Natural killer cell treated with Interleukin-12 subunit alpha and Interleukin-12 subunit beta and Interleukin-15 and Interleukin-18, amount 100 ng/mL, for 72 hours (primary cell): ENCODE results near the gene CDHR3. TPM values are rescaled to one million over a fixed set of nuclear protein-coding genes. Genes with fewer than 3 reads are reported as not detected.

ENCODE experiments used
- ATAC-seq, 2 donors: fragments of 150-1000 bp; cut with Tn5 transposase in 1 of 2; sonication (Bioruptor Pico), chemical (Tn5 transposase) in 1 of 2; 2 replicates each; pipeline ENCODE4 v1.10.0; 2021
- DNase-seq: peaks from one replicate; pipeline ENCODE4 v3.0.0; 2022; ENCODE audit warnings: low spot score
- H3K27ac Mint-ChIP-seq, 2 donors: 1 replicate in 1 of 2; 2 replicates in 1 of 2; pipeline ENCODE4 v1.8.0; 2022; ENCODE audit warnings: mixed read lengths in 2 of 2, mild to moderate bottlenecking in 1 of 2, moderate library complexity in 1 of 2
- H3K27me3 Mint-ChIP-seq, 2 donors: 1 replicate in 1 of 2; 2 replicates in 1 of 2; pipeline ENCODE4 v1.8.0; 2022; ENCODE audit warnings: mixed read lengths in 2 of 2
- H3K36me3 Mint-ChIP-seq: one replicate; pipeline ENCODE4 v1.8.0; 2022; ENCODE audit warnings: mixed read lengths
- H3K4me1 Mint-ChIP-seq, 2 donors: 1 replicate in 1 of 2; 2 replicates in 1 of 2; pipeline ENCODE4 v1.8.0; 2022; ENCODE audit warnings: low read depth in 2 of 2, mixed read lengths in 2 of 2, mild to moderate bottlenecking in 1 of 2
- H3K4me3 Mint-ChIP-seq: one replicate; pipeline ENCODE4 v1.8.0; 2022; ENCODE audit warnings: mixed read lengths
- H3K9me3 Mint-ChIP-seq: 2 replicates; pipeline ENCODE4 v1.8.0; 2022; ENCODE audit warnings: mixed read lengths
- total RNA-seq, 2 donors: library from RNA; stranded (reverse); gene quantifications; one replicate each; pipeline ENCODE4 v1.2.3, GENCODE V29; 2022

The CDHR3 gene, protein sequence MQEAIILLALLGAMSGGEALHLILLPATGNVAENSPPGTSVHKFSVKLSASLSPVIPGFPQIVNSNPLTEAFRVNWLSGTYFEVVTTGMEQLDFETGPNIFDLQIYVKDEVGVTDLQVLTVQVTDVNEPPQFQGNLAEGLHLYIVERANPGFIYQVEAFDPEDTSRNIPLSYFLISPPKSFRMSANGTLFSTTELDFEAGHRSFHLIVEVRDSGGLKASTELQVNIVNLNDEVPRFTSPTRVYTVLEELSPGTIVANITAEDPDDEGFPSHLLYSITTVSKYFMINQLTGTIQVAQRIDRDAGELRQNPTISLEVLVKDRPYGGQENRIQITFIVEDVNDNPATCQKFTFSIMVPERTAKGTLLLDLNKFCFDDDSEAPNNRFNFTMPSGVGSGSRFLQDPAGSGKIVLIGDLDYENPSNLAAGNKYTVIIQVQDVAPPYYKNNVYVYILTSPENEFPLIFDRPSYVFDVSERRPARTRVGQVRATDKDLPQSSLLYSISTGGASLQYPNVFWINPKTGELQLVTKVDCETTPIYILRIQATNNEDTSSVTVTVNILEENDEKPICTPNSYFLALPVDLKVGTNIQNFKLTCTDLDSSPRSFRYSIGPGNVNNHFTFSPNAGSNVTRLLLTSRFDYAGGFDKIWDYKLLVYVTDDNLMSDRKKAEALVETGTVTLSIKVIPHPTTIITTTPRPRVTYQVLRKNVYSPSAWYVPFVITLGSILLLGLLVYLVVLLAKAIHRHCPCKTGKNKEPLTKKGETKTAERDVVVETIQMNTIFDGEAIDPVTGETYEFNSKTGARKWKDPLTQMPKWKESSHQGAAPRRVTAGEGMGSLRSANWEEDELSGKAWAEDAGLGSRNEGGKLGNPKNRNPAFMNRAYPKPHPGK
- not detected for total RNA-seq

DNA sequence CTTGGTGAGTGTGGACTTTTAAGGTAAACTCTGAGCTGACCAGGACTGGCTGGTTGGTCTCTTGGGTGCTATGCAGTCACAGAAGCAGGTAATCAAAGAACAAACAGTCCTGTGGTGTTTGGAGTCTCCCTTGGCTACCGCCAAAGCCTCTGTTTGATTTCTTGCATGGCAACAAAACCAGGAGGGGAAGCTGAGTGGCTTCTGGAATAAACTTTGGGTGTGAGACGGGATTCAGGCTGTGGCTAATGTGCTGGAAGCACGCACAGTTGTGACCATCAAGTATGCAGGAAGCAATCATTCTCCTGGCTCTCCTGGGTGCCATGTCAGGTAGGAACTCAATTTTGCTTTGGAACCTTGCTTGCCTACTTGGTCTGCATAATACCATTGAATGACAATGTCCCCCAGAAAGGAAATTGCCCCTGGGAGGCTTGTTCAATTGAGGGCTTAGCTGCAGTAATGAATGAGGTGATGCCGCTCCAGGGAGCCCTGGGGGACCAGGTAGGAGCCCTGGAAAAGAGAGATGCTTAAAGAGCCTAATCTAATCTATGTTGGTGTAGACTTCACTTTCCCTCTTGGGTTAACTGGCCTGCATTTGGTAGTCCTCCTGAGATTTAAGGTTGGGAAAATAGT is at the start of gene CDHR3:
Gene CDHR3, plus strand, starts transcription at position 227 of the 630 bp plus-strand sequence. Its CDS starts 55 bp downstream, at position 282.
- DNase-seq (no peak), ATAC-seq (no peak)
- no peak within 1 kb of the TSS for H3K27ac Mint-ChIP-seq
- no peak within 1 kb of the TSS for H3K4me3 Mint-ChIP-seq
- H3K9me3 Mint-ChIP-seq: no peaks in the 10 kb centered on the region
- no peaks in the 10 kb centered on the region for H3K27me3 Mint-ChIP-seq
- H3K36me3 Mint-ChIP-seq: no peaks in the 10 kb centered on the region
- no peaks in the 10 kb centered on the region for H3K4me1 Mint-ChIP-seq

- H3K4me1 Mint-ChIP-seq: no peaks in the 10 kb centered on the region
- no peak for DNase-seq
- H3K4me3 Mint-ChIP-seq: no peak overlapping the region
- H3K27ac Mint-ChIP-seq: no peak overlapping the region
- H3K36me3 Mint-ChIP-seq: peaks cover 15% of the 10 kb centered on the region
- no peaks in the 10 kb centered on the region for H3K27me3 Mint-ChIP-seq
- no peaks in the 10 kb centered on the region for H3K9me3 Mint-ChIP-seq
- no peak for ATAC-seq
Measured at GRCh38 chr7:105913947-105914346, 49.1 kb upstream of the CDHR3 start.

GRCh38 chr7:105916603-105917002 is 46.5 kb upstream of the CDHR3 start:
- Mint-ChIP-seq H3K4me1 (peaks cover 7 to 8% of the 10 kb centered on the region in 2 donors), H3K27ac (no peak overlapping the region), H3K9me3 (no peaks in the 10 kb centered on the region), H3K36me3 (peaks cover 4% of the 10 kb centered on the region), H3K4me3 (no peak overlapping the region), H3K27me3 (peaks cover 0 to 8% of the 10 kb centered on the region in 2 donors)
- DNase-seq: no peak
- no peak for ATAC-seq

GRCh38 chr7:105917659-105918058 is 45.4 kb upstream of the CDHR3 start:
- ATAC-seq (no peak), DNase-seq (no peak)
- Mint-ChIP-seq H3K4me3 (no peak overlapping the region), H3K27me3 (peaks cover 0 to 8% of the 10 kb centered on the region in 2 donors), H3K9me3 (no peaks in the 10 kb centered on the region), H3K27ac (no peak overlapping the region), H3K4me1 (peaks cover 7 to 8% of the 10 kb centered on the region in 2 donors), H3K36me3 (peaks cover 4% of the 10 kb centered on the region)

- no peak overlapping the region for H3K4me3 Mint-ChIP-seq
- H3K27ac Mint-ChIP-seq: no peak overlapping the region
- peaks cover 4% of the 10 kb centered on the region for H3K36me3 Mint-ChIP-seq
- no peaks in the 10 kb centered on the region for H3K9me3 Mint-ChIP-seq
- DNase-seq (no peak), ATAC-seq (no peak)
- H3K27me3 Mint-ChIP-seq: peaks cover 0 to 8% of the 10 kb centered on the region in 2 donors
- H3K4me1 Mint-ChIP-seq: peaks cover 15 to 18% of the 10 kb centered on the region in 2 donors
Measured at GRCh38 chr7:105920766-105921165, 42.3 kb upstream of the CDHR3 start.

DNA sequence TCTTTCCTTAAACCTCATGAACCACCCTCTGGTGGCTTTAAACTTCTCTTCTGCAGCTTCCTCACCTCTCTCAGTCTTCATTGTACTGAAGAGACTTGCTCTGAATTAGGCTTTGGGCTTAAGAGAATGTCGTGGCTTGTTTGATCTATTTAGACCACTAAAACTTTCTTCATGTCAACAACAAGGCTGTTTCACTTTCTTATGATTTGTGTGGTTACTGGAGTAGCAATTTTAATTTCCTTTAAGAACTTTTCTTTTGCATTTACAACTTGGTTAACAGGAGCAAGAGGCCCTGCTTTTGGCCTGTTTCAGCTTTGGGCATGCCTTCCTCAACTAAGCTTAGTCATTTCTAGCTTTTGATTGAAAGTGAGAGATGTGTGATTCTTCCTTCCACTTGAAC is 38.1 kb upstream of the CDHR3 start:
- H3K4me3 Mint-ChIP-seq: no peak overlapping the region
- H3K4me1 Mint-ChIP-seq: peaks cover 14 to 17% of the 10 kb centered on the region in 2 donors
- H3K27ac Mint-ChIP-seq: no peak overlapping the region
- ATAC-seq (peak; percentile 55 to 80), DNase-seq (no peak)
- H3K9me3 Mint-ChIP-seq: no peaks in the 10 kb centered on the region
- H3K27me3 Mint-ChIP-seq: peaks cover 0 to 2% of the 10 kb centered on the region in 2 donors
- H3K36me3 Mint-ChIP-seq: no peaks in the 10 kb centered on the region

DNA sequence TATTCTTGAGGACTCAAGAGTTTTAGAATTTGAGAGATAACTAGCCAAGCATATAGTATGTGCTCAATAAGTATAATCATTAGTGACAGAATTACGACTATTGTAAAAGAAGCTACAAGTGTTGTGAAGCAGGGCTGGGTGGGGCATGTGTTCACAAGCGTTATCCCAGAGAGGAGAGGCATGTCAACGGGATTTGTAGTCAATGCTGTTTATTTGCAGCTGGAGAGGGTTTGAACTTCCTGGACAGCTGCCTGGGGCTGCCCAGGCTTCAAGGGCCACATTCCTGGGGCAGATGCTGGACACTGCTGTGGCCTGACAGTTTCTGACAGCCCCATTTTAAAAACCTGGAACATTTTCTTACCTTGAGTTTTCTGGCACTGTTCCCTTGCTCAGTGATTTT is 36.9 kb upstream of the CDHR3 start:
- no peak for ATAC-seq

DNA sequence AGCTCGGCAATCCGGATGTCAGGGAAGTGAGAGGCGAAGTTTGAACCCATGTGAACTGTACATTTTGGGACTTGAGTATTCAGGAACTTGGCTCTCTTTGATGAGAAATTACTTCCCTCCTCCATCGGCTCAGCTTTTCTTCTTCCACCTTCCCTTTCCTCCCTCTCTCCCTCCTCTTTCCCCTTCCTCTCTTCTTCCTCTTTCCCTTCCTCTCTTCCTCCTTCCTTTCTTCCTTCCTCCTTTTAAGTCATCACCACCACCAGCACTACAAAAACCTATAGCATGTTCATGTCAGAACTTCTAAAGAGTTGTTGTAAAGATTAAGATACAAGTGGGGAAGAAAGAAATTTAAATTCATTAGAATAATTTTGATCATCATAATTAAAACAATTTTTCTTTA is 31.9 kb upstream of the CDHR3 start:
- no peak for ATAC-seq
- Mint-ChIP-seq H3K27me3 (peaks cover 0 to 3% of the 10 kb centered on the region in 2 donors), H3K27ac (no peak overlapping the region), H3K36me3 (no peaks in the 10 kb centered on the region), H3K4me3 (no peak overlapping the region), H3K9me3 (no peaks in the 10 kb centered on the region), H3K4me1 (peaks cover 0 to 5% of the 10 kb centered on the region in 2 donors)
- DNase-seq: no peak

More for the DNA sequence above, 36.9 kb upstream of the CDHR3 start:
- Mint-ChIP-seq H3K4me1 (peaks cover 7 to 14% of the 10 kb centered on the region in 2 donors), H3K27ac (no peak overlapping the region), H3K4me3 (no peak overlapping the region), H3K27me3 (no peaks in the 10 kb centered on the region), H3K36me3 (no peaks in the 10 kb centered on the region), H3K9me3 (no peaks in the 10 kb centered on the region)
- no peak for DNase-seq

DNA sequence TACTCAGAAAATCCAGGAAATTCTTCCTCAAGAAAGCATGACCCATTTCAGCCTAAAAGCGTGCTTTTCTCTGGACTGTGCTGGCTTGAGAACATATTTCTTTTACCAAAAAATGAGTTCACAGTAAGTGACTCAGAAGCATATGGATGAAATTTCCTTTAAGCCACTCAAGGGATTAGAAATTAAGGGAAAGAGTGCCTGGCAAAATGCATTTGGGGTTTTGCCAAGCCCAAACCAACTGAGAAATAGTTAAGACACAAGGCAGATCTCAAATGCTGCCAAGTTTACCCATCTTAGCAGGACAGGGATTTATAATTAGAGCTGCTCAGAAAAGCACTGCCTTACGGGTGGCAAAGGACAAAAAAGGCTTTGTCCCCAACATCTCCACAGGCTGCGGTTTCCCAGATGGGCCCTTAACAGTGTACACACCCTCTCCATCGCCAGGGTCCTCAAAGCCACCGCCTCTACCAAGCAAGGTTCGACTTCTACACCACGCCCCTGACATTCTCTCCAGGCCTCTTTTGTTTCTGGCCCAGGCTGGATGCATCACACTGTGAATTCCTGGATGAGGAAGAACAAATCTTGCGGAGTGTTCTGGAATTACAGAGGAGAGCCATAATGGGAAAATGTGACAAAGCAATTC is 30.1 kb upstream of the CDHR3 start:
- H3K36me3 Mint-ChIP-seq: no peaks in the 10 kb centered on the region
- peaks cover 0 to 3% of the 10 kb centered on the region in 2 donors for H3K27me3 Mint-ChIP-seq
- DNase-seq: no peak
- H3K9me3 Mint-ChIP-seq: no peaks in the 10 kb centered on the region
- H3K4me1 Mint-ChIP-seq: peaks cover 0 to 5% of the 10 kb centered on the region in 2 donors
- no peak overlapping the region for H3K27ac Mint-ChIP-seq
- no peak for ATAC-seq
- no peak overlapping the region for H3K4me3 Mint-ChIP-seq

- H3K36me3 Mint-ChIP-seq: no peaks in the 10 kb centered on the region
- DNase-seq (no peak), ATAC-seq (no peak)
- no peaks in the 10 kb centered on the region for H3K9me3 Mint-ChIP-seq
- H3K27me3 Mint-ChIP-seq: peaks cover 0 to 9% of the 10 kb centered on the region in 2 donors
- no peak overlapping the region for H3K4me3 Mint-ChIP-seq
- peaks cover 0 to 5% of the 10 kb centered on the region in 2 donors for H3K4me1 Mint-ChIP-seq
- no peak overlapping the region for H3K27ac Mint-ChIP-seq
Measured at GRCh38 chr7:105934572-105935185, 28.4 kb upstream of the CDHR3 start.

DNA sequence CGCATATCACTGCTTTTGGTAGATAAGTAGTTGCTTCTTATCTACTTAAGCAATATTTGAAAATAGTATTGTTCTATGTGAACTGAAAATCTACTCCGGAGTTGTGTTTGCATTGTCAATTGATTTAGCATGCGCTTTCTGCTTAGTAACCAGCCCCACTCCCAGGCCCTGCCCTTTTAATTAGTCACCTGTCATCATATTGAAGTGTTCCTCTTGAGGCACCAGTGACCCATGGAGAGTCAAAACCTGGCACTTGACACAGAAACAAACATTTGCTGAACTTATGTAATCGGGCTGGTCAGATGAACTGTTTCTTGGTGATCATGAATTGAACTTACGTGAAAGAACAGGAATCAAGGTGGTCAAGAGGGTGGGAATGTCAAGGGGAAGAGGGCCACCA is 27.8 kb upstream of the CDHR3 start:
- no peaks in the 10 kb centered on the region for H3K36me3 Mint-ChIP-seq
- no peak overlapping the region for H3K27ac Mint-ChIP-seq
- no peak for DNase-seq
- H3K27me3 Mint-ChIP-seq: peaks cover 0 to 9% of the 10 kb centered on the region in 2 donors
- peaks cover 0 to 5% of the 10 kb centered on the region in 2 donors for H3K4me1 Mint-ChIP-seq
- no peaks in the 10 kb centered on the region for H3K9me3 Mint-ChIP-seq
- no peak overlapping the region for H3K4me3 Mint-ChIP-seq
- ATAC-seq: no peak

GRCh38 chr7:105937411-105937810 is 25.7 kb upstream of the CDHR3 start:
- Mint-ChIP-seq H3K4me1 (peaks cover 0 to 5% of the 10 kb centered on the region in 2 donors), H3K27me3 (peaks cover 0 to 9% of the 10 kb centered on the region in 2 donors), H3K9me3 (no peaks in the 10 kb centered on the region), H3K36me3 (no peaks in the 10 kb centered on the region), H3K27ac (no peak overlapping the region), H3K4me3 (no peak overlapping the region)
- DNase-seq (no peak), ATAC-seq (no peak)

DNA sequence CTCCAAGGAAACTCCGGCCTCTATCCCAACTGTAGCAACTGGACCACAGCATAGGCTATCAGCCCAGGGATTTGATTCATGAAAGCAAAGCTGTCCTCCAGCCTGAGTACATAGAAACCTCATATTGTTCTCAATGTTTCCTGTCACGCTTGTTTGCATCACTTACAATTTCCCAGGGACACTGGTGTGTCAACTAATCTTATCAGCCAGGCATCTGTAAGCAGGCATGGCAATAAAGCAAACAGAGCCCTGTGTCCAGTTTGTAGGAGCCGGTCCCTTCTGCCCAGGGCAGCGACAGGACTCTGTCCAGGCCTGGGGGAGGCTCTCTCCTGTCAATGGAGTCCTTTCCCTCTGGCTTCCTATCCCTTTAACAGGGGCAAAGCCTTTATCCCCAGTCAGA is 23.0 kb upstream of the CDHR3 start:
- no peaks in the 10 kb centered on the region for H3K9me3 Mint-ChIP-seq
- ATAC-seq: no peak
- H3K36me3 Mint-ChIP-seq: no peaks in the 10 kb centered on the region
- peaks cover 0 to 9% of the 10 kb centered on the region in 2 donors for H3K27me3 Mint-ChIP-seq
- H3K27ac Mint-ChIP-seq: no peak overlapping the region
- H3K4me1 Mint-ChIP-seq: no peaks in the 10 kb centered on the region
- DNase-seq: no peak
- no peak overlapping the region for H3K4me3 Mint-ChIP-seq
